Measurements from ENCODE around the gene ARG1. TPM values are rescaled to one million over a fixed set of nuclear protein-coding genes. Genes with fewer than 3 reads are reported as not detected.

ARG1 gene
- total and polyA plus RNA-seq, 8 donors, result 0.69 to 2.0 (median 1.0) TPM; not detected in 4

- no peaks in the 10 kb centered on the region for H3K27me3 ChIP-seq
- no peak for DNase-seq
- no peak for FAIRE-seq
- TF ChIP-seq, protein P1, sequence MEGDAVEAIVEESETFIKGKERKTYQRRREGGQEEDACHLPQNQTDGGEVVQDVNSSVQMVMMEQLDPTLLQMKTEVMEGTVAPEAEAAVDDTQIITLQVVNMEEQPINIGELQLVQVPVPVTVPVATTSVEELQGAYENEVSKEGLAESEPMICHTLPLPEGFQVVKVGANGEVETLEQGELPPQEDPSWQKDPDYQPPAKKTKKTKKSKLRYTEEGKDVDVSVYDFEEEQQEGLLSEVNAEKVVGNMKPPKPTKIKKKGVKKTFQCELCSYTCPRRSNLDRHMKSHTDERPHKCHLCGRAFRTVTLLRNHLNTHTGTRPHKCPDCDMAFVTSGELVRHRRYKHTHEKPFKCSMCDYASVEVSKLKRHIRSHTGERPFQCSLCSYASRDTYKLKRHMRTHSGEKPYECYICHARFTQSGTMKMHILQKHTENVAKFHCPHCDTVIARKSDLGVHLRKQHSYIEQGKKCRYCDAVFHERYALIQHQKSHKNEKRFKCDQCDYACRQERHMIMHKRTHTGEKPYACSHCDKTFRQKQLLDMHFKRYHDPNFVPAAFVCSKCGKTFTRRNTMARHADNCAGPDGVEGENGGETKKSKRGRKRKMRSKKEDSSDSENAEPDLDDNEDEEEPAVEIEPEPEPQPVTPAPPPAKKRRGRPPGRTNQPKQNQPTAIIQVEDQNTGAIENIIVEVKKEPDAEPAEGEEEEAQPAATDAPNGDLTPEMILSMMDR (IDR thresholded peaks at IDR 0.05), result no peak
- no peak overlapping the region for H3K4me3 ChIP-seq
- ATAC-seq, result no peak
- H3K27ac ChIP-seq, result no peak overlapping the region
- no peaks in the 10 kb centered on the region for H3K36me3 ChIP-seq
- H3K4me1 ChIP-seq, result no peaks in the 10 kb centered on the region
- H3K9me3 ChIP-seq, result no peaks in the 10 kb centered on the region
- 50 to 56% methylated on average over 2 of the region's 2 CpGs for WGBS, 2 donors
- intact Hi-C loops (cut with DNase I), result no loop called here
These were observed 23.2 kb upstream of the ARG1 start for GRCh38 chr6:131549811-131550210.

- DNase-seq (no peak), FAIRE-seq (no peak), ATAC-seq (no peak)
- WGBS, 2 donors, result 74 to 85% methylated on average over 4 of the region's 4 CpGs
- no peak overlapping the region for H3K4me3 ChIP-seq
- TF ChIP-seq, protein P1 (IDR thresholded peaks at IDR 0.05), result no peak
- H3K27me3 ChIP-seq, result no peaks in the 10 kb centered on the region
- no peaks in the 10 kb centered on the region for H3K4me1 ChIP-seq
- H3K9me3 ChIP-seq, result no peaks in the 10 kb centered on the region
- intact Hi-C loops (cut with DNase I), result no loop called here
- no peak overlapping the region for H3K27ac ChIP-seq
- H3K36me3 ChIP-seq, result no peaks in the 10 kb centered on the region
These were observed 21.1 kb upstream of the ARG1 start for GRCh38 chr6:131551902-131552301.

GRCh38 chr6:131552572-131552971, 20.5 kb upstream of the ARG1 start:
- no peaks in the 10 kb centered on the region for H3K4me1 ChIP-seq
- no peak for ATAC-seq
- 45 to 53% methylated on average over 3 of the region's 3 CpGs for WGBS, 2 donors
- H3K9me3 ChIP-seq, result no peaks in the 10 kb centered on the region
- no peaks in the 10 kb centered on the region for H3K36me3 ChIP-seq
- DNase-seq, result no peak
- no peak for FAIRE-seq
- H3K4me3 ChIP-seq, result no peak overlapping the region
- TF ChIP-seq, protein P1 (IDR thresholded peaks at IDR 0.05), result no peak
- intact Hi-C loops (cut with DNase I), result no loop called here
- no peak overlapping the region for H3K27ac ChIP-seq
- no peaks in the 10 kb centered on the region for H3K27me3 ChIP-seq

DNA sequence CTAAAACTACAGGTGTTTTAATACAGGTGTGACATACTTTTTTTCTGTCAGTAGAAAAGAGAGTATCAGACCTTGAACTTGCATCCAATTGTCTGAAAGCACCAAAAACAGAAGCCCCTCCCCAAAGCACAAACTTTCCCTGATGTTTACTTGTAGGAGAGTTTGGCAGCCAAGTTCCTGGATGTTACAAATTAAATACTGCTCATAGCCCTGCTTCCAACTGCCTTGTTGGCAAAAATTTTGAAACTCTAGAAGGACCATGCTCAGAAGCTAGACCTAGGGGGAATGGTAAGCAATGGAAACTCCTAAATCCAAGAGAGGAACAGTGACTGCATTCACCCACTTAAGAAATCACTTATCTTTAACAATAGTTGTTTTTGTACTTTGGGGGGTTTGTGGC, 17.0 kb upstream of the ARG1 start:
- ATAC-seq (no peak), FAIRE-seq (no peak), DNase-seq (no peak)
- TF ChIP-seq, protein P1 (IDR thresholded peaks at IDR 0.05), result no peak
- Histone ChIP-seq H3K4me3 (no peak overlapping the region), H3K4me1 (no peaks in the 10 kb centered on the region), H3K27me3 (no peaks in the 10 kb centered on the region), H3K36me3 (no peaks in the 10 kb centered on the region), H3K9me3 (no peaks in the 10 kb centered on the region), H3K27ac (no peak overlapping the region)
- intact Hi-C loops (cut with DNase I), result no loop called here

DNA sequence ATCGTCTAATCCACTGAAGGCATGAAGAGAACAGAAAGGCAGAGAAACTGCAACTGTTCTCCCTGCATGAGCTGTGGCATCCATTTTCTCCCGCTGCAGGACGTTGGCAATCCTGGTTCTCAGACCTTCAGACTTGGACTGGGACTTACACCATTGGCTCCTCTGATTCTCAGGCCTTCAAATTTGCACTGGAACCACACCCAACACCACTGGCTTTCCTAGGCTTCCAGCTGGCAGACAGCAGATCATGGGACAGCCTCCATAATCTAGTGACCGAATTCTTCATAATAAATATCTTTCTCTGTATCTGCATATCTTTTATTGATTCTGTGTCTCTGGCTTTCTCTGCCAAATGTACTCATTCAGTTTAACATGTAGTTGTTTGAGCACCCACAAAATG, 14.1 kb upstream of the ARG1 start:
- FAIRE-seq, result no peak

More for the DNA sequence above, 14.1 kb upstream of the ARG1 start:
- 69 to 70% methylated on average over 4 of the region's 4 CpGs for WGBS, 2 donors
- intact Hi-C loops (cut with DNase I), result no loop called here
- no peak overlapping the region for H3K27ac ChIP-seq
- no peaks in the 10 kb centered on the region for H3K36me3 ChIP-seq
- DNase-seq, result no peak
- TF ChIP-seq, protein P1 (IDR thresholded peaks at IDR 0.05), result no peak
- H3K4me3 ChIP-seq, result no peak overlapping the region
- ATAC-seq, result no peak
- no peaks in the 10 kb centered on the region for H3K27me3 ChIP-seq
- no peaks in the 10 kb centered on the region for H3K4me1 ChIP-seq
- H3K9me3 ChIP-seq, result no peaks in the 10 kb centered on the region
